A673 (cell line): ENCODE measurements around the gene CSRP1. TPM values are rescaled to one million over a fixed set of nuclear protein-coding genes. Genes with fewer than 3 reads are reported as not detected.

Experiments used
- BruUV-seq: library from RNA; stranded (reverse); fragments of 400-500 nt; replicated peaks from 2 replicates; lab custom pipeline; 2021; lab: Mats Ljungman, UMichigan
- CTCF ChIA-PET: fragments of 300-600 bp; sonication (Branson Sonifier 250); formaldehyde crosslinking; loops from one replicate; lab custom pipeline; 2022; ENCODE audit warnings: antibody characterized with exemption; lab: Charles Lee
- POLR2A ChIA-PET: fragments of 300-600 bp; sonication (Branson Sonifier 250); formaldehyde crosslinking; loops from one replicate; lab custom pipeline; 2022; ENCODE audit warnings: antibody characterized with exemption; ENCODE audit not compliant: low non-redundant PET; lab: Charles Lee
- DNase-seq: peaks from one replicate; pipeline ENCODE4 v3.0.0-alpha.2; 2015; ENCODE audit warnings: low spot score
- H3K27ac ChIP-seq: fragments of 200-600 bp; sonication (generic); 2 replicates; pipeline ENCODE4 v1.5.1; 2016; ENCODE audit warnings: mixed run types, low read depth, mild to moderate bottlenecking, mixed read lengths, antibody characterized with exemption, low read length; ENCODE audit not compliant: poor library complexity, severe bottlenecking
- H3K27me3 ChIP-seq: fragments of 200-600 bp; sonication (generic); replicated peaks from 2 replicates; pipeline ENCODE4 v1.6.1; 2017; ENCODE audit warnings: mixed run types, low read depth, mild to moderate bottlenecking, mixed read lengths, antibody characterized with exemption, low read length; ENCODE audit not compliant: insufficient read depth, poor library complexity
- H3K36me3 ChIP-seq: fragments of 200-600 bp; sonication (generic); 2 replicates; pipeline ENCODE4 v1.6.1; 2016; ENCODE audit warnings: mixed run types, mild to moderate bottlenecking, mixed read lengths, antibody characterized with exemption, low read length; ENCODE audit not compliant: insufficient read depth, poor library complexity, severe bottlenecking
- H3K4me1 ChIP-seq: fragments of 200-600 bp; sonication (generic); 2 replicates; pipeline ENCODE4 v1.6.1; 2017; ENCODE audit warnings: mixed run types, mild to moderate bottlenecking, mixed read lengths, antibody characterized with exemption, low read length; ENCODE audit not compliant: insufficient read depth, poor library complexity, severe bottlenecking
- H3K4me3 ChIP-seq: fragments of 200-600 bp; sonication (generic); 2 replicates; pipeline ENCODE4 v1.5.1; 2016; ENCODE audit warnings: low read depth, mixed run types, mild to moderate bottlenecking, mixed read lengths, low read length; ENCODE audit not compliant: poor library complexity, severe bottlenecking
- H3K9me3 ChIP-seq: fragments of 200-600 bp; sonication (generic); 2 replicates; pipeline ENCODE4 v1.6.1; 2016; ENCODE audit warnings: mixed run types, low read depth, mild to moderate bottlenecking, mixed read lengths, antibody characterized with exemption, low read length; ENCODE audit not compliant: poor library complexity, severe bottlenecking
- EZH2 ChIP-seq: fragments of 200-600 bp; sonication (generic); IDR thresholded peaks from 2 replicates; pipeline ENCODE4 v1.6.1; 2017; ENCODE audit warnings: borderline replicate concordance, low read depth, mild to moderate bottlenecking, mixed read lengths, antibody characterized with exemption, low read length; ENCODE audit not compliant: poor library complexity, severe bottlenecking
- intact Hi-C: fragments of 100-400 bp; cut with micrococcal nuclease; formaldehyde crosslinking; loops from one replicate; pipeline ENCODE4 v1.10.0; 2022; ENCODE audit not compliant: unreplicated experiment
- total RNA-seq: library from RNA; stranded (reverse); gene quantifications from 2 replicates; pipeline ENCODE4 v1.2.3, GENCODE V29; 2021
- TF ChIP-seq, protein P1 (sequence below): fragments of 300-800, 200-600 bp; sonication (generic); conservative IDR thresholded peaks from 2 replicates; pipeline ENCODE4 v1.5.1; 2017; ENCODE audit warnings: low read depth, mild to moderate bottlenecking, antibody characterized with exemption, low read length, moderate library complexity, mixed read lengths

The CSRP1 gene
- total RNA-seq, 1 experiment from 2014 or later, result 517 TPM

DNA sequence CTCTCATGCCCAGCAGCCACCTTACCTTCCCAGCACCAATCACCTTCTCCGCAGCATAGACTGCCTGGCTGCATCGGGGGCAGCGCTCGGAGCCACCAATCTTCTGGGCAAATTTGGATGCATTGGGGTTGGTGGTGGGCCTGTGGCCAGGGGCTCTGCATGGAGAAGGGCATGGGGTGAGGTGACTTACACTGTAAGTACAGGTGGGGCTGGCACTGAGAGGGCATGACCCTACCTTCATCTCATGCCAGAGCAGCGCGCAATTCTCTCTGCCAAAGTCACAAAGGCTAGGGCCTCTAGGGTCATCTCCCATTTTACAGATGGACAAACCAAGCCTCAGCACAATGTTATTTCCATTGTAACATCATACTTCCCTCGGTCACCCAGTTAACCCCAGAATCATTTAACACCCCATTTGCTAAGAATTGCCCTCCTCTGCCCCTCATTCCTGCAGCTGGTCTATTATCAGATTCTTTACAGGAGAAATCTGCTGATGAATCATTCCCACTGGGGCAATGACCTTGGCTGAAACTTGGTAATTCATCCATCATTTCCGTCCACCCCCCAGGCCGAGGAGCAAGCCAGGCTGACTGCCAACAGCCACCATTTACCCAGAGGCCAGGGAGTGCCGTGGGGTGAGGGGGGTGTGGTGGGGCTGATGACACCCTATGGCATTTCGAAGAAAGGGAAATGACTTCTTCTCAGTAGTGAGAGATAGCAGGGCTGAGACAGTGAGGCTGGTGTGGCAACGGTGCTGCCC, 17.9 kb downstream of the CSRP1 start:
- POLR2A ChIA-PET, result no interaction called here
- no peak overlapping the region for H3K4me3 ChIP-seq
- peak overlapping the region; percentile 25 for H3K27ac ChIP-seq
- CTCF ChIA-PET, result no interaction called here
- TF ChIP-seq, protein P1, sequence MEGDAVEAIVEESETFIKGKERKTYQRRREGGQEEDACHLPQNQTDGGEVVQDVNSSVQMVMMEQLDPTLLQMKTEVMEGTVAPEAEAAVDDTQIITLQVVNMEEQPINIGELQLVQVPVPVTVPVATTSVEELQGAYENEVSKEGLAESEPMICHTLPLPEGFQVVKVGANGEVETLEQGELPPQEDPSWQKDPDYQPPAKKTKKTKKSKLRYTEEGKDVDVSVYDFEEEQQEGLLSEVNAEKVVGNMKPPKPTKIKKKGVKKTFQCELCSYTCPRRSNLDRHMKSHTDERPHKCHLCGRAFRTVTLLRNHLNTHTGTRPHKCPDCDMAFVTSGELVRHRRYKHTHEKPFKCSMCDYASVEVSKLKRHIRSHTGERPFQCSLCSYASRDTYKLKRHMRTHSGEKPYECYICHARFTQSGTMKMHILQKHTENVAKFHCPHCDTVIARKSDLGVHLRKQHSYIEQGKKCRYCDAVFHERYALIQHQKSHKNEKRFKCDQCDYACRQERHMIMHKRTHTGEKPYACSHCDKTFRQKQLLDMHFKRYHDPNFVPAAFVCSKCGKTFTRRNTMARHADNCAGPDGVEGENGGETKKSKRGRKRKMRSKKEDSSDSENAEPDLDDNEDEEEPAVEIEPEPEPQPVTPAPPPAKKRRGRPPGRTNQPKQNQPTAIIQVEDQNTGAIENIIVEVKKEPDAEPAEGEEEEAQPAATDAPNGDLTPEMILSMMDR, result no peak
- no peak for TF ChIP-seq EZH2
- no peaks in the 10 kb centered on the region for H3K27me3 ChIP-seq
- no peaks in the 10 kb centered on the region for H3K9me3 ChIP-seq
- DNase-seq, result no peak
- H3K4me1 ChIP-seq, result peaks cover 33% of the 10 kb centered on the region
- peaks cover 83% of the 10 kb centered on the region for H3K36me3 ChIP-seq
- no TSS peak for BruUV-seq
- intact Hi-C loops, result no loop called here

DNA sequence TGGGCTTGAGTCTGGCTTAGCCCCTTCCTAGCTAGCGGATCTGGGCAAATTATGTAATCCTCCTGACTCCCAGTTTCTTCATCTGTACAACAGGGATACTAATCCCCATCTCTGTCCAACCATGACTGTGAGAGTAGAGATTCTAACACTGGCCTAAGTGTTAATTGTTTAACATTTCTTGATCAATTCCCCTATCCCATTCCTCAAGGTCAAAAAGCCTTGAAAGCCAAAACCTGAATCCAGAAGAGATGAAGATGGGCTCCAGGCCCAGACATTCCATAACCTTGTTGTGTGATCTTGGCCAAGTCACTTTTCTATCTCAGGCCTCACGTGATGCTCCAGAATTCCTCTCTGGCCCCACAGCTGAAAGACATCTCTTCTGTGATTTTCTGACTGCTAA, 19.2 kb downstream of the CSRP1 start:
- H3K4me1 ChIP-seq, result peaks cover 32% of the 10 kb centered on the region
- H3K27ac ChIP-seq, result peak overlapping the region; percentile 47
- no peaks in the 10 kb centered on the region for H3K27me3 ChIP-seq
- H3K4me3 ChIP-seq, result no peak overlapping the region
- peaks cover 83% of the 10 kb centered on the region for H3K36me3 ChIP-seq
- BruUV-seq, result no TSS peak
- no peaks in the 10 kb centered on the region for H3K9me3 ChIP-seq
- ChIA-PET CTCF (no interaction called here), POLR2A (no interaction called here)
- no peak for DNase-seq
- intact Hi-C loops, result no loop called here
- TF ChIP-seq, protein P1, result no peak
- no peak for TF ChIP-seq EZH2

DNA sequence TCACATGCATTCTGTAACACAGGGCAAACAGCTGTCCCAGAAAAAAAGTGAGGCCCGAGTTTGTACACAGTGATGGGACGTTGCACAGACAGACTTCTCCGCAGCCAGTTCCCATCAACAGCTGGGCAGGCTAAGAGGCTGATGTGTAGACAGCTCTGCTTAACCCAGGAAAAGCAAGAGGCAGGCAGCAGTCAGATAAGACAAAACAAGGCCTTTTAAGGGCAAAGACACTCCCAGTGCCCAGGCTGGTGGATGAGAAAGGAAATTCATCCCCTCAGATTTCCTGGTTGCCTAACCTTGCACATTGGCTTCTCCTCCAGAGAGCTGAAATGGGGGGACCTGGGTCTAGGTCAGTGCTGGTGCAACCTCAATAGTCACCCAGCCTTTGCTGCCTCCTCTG, 20.7 kb downstream of the CSRP1 start:
- no peaks in the 10 kb centered on the region for H3K9me3 ChIP-seq
- peaks cover 32% of the 10 kb centered on the region for H3K4me1 ChIP-seq
- no peak for DNase-seq
- no peak overlapping the region for H3K4me3 ChIP-seq
- CTCF ChIA-PET, result interaction anchor here (1.6 kb wide), 1 partner anchor 26 kb away, joined by 5 read pairs; no protein-coding TSS in a partner anchor
- BruUV-seq, result no TSS peak
- intact Hi-C loops, result no loop called here
- H3K27ac ChIP-seq, result peak overlapping the region; percentile 45
- POLR2A ChIA-PET, result no interaction called here
- no peak for TF ChIP-seq EZH2
- TF ChIP-seq, protein P1, result no peak
- no peaks in the 10 kb centered on the region for H3K27me3 ChIP-seq
- peaks cover 81% of the 10 kb centered on the region for H3K36me3 ChIP-seq
